HG03196 (cell line): Measurements from ENCODE around the gene ZFP36L2.
A peak's percentile ranks its signal among the peaks of the same experiment; 100 is the strongest.

Experiments used
- ATAC-seq: cut with Tn5 transposase; IDR thresholded peaks from one replicate; pipeline ENCODE4 v1.9.1; 2021; ENCODE audit not compliant: unreplicated experiment

Gene ZFP36L2, protein sequence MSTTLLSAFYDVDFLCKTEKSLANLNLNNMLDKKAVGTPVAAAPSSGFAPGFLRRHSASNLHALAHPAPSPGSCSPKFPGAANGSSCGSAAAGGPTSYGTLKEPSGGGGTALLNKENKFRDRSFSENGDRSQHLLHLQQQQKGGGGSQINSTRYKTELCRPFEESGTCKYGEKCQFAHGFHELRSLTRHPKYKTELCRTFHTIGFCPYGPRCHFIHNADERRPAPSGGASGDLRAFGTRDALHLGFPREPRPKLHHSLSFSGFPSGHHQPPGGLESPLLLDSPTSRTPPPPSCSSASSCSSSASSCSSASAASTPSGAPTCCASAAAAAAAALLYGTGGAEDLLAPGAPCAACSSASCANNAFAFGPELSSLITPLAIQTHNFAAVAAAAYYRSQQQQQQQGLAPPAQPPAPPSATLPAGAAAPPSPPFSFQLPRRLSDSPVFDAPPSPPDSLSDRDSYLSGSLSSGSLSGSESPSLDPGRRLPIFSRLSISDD

GRCh38 chr2:43226558-43226954, at the start of gene ZFP36L2:
TSS of gene ZFP36L2 (minus strand) at chr2:43226606. CDS start at chr2:43226315, 291 bp downstream.
- peak; percentile 45 for ATAC-seq

- ATAC-seq, result no peak
Observed at GRCh38 chr2:43274721-43275120, 48.3 kb upstream of the ZFP36L2 start.

GRCh38 chr2:43274055-43274454, 47.6 kb upstream of the ZFP36L2 start:
- no peak for ATAC-seq

DNA sequence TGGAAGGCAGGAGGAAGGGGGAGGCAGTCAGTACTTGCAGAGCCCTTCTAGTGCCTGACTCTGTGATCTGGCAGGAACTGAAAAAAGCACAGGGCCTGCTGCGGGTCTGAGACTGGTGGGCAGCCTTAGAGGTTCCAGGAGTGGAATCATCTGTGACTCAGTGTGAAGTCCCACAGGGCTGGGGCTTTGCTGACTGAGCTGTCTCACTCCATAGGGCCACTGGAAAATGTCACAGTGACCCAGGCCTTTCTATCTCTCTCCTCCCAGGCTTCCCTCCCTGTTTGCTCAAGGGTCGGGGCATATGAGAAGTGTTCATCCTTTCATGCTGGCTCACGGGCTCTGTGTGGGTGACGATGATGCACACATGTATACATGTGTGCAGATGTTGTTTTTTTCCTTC, 47.1 kb upstream of the ZFP36L2 start:
- no peak for ATAC-seq

DNA sequence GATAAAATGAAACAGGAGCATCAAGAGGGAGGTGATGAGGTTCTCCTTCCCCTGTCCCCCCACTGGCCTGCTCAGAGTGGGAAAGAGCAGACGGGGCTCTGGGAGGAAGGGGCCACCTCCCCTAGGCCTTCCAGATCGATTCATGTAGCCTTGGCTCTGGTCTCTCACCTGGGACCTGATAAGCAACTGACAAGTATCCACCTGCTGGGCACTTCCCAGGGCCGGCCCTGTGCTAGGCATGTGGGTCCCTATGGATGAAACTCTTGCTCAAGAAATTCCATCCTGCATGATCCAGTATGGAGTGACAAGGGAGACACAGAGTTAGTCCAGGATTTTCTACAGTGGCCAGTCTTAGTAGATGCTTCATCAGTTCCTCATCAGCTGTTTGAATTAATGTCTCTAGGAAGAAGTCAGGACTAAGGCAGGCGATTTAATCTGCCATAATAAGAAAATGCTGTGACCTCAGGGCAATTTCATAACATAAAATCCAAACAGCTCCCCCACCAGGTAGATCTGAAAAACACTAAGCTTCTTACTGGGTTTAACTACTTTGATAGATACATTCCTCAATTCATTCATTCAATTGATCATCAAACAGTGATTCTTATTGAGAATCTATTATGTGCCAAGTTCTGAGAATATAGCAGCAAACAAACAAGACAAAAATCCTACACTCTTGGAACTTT, 44.7 kb upstream of the ZFP36L2 start:
- ATAC-seq, result no peak

DNA sequence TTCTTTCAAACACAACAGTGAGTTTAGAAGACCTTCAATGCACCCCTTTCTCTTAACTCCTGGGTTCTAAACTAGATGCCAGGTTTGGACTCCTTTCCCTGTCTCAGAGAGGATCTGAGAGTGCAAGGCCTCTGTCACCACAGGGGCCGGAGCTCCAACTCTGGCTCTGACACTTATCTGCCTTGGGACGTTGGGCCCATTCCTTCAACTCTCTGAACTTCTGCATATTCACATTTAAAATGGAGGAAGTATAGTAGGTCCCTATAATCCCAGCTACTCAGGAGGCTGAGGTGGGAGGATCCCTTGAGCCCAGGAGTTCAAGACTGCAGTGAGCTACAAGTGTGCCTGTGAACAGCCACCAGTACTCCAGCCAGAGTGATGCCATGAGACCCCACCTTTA, 44.1 kb upstream of the ZFP36L2 start:
- no peak for ATAC-seq

GRCh38 chr2:43269706-43270105, 43.3 kb upstream of the ZFP36L2 start:
- no peak for ATAC-seq

- ATAC-seq, result no peak
Observed at GRCh38 chr2:43269074-43269572, 42.7 kb upstream of the ZFP36L2 start.

DNA sequence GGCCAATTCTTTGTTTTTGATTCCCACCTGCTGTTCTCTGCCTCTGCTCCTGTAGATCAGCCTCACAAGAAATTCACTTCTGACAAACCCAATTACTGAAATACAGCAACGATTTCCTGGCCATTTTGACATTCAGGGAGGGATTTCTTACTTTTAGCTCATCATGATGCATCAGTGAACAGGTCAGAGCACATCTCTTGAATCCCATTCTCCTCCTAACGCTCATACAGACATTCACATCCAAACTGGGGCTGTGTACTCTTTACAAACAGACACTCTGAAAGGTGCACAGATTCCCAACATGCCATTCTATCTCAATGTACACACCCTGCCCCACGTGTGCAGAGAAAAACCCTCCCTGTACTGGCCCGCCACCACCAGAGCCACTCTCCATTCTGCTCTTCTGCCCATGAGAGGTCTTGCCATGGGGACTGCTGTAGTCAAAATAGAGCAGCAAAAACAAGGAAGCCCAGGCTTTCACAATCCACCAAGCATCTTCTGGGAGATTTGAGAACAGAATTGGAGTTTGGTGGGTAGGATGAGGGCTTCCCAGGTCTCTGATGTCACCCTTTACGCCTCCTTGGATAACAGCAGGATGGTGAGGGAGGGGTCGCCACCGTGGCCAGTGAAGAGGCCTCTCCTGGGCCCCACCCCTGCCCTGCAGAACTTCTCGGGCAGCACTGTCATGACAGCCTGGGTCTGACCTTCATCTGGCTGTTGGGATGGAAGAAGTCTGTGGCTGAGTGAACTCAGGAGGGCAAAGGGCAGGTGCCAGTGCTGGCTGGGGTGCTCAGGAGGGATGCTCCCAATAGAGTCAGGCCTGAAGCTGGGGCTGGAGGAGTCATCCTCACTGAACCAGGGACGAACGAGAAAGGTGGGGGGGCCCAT, 41.9 kb upstream of the ZFP36L2 start:
- no peak for ATAC-seq

- ATAC-seq, result no peak
Observed at GRCh38 chr2:43267381-43267780, 41.0 kb upstream of the ZFP36L2 start.

DNA sequence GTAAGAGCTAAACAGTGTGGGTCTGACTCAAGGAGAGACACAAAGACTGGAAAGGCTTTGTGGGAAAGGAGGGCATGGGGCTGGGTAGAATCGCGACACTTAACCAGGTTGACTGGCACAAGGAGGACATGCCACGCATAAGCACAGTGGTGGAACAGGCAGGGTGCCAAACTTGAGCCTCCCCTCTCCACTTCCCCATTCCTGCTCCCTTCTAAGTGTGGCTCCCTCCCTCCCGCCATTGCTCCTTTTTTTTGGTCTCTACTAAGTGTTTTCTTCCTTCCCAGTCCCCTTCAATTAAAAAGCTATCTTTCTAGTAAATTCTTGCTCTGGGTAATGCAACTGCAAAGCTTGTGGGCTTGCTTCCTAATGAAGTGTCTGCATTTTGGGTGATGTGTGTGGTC, 40.3 kb upstream of the ZFP36L2 start:
- ATAC-seq, result no peak

DNA sequence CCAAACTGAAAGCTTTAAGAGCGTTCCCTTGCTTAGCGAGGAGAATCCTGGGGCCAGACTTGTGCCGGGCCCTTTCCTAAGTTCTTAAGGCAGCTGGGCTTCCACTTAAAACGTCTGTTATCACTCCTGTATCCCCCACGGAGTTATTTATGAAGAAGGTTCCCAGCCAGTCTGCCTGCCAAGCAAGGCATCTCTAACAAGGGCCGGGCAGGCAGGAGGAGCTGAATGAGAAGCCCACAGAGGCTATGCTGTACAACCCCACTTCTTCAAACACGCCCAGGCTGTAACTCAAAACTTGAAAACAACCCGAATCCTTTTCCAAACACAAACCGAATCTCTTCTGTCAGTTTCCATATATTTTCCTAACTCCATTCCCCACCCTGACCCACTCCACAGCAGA, 39.0 kb upstream of the ZFP36L2 start:
- no peak for ATAC-seq

GRCh38 chr2:43265001-43265400, 38.6 kb upstream of the ZFP36L2 start:
- no peak for ATAC-seq

DNA sequence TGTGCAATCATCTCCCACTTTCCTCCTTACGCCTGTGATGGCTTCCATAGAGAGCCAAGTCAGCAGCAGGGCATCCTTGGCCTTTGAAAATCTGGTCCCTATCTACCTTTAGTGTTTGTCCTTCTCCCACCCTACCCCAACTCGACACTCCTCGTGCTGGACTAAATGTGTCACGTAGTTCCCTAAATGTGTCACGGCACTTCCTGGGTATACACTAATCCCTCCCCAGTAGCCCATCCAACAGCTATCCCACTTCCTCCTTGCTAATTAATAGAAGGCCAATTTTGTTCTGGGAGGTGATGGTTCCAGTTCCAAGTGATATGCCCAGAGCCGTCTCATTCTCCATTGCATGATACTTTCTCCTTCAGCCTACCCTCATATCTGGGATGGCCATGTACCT, 36.5 kb upstream of the ZFP36L2 start:
- no peak for ATAC-seq

GRCh38 chr2:43262239-43262638, 35.8 kb upstream of the ZFP36L2 start:
- ATAC-seq, result no peak

- ATAC-seq, result no peak
Observed at GRCh38 chr2:43259512-43259911, 33.1 kb upstream of the ZFP36L2 start.

DNA sequence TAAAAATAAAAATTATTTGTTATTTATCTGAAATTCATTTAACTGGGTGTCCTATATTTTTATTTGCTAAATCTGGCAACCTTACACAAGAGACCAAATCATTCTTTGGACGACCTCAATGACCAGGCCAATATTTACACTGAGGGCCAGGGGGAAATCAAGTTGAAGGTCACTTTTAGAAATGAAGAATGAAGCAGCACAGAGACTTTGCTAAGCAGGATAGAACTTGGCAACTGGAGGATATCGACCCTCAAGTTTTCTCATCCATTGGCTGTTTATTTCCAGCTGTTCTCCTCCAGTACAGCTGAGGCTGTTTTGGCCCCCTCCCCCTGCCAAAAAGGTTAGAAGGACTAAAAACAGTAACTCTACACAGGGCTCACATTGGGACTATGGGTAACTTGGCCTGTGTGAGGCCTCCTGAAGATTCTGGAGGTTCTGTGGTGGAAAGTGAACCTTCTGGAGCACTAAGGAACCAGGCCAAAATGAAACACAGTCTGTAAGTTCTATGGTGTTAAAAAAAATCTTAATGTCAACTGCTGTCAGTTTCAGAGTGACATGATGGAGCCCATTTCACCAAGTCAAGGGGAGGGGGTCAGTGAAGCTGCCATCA, 32.2 kb upstream of the ZFP36L2 start:
- no peak for ATAC-seq

DNA sequence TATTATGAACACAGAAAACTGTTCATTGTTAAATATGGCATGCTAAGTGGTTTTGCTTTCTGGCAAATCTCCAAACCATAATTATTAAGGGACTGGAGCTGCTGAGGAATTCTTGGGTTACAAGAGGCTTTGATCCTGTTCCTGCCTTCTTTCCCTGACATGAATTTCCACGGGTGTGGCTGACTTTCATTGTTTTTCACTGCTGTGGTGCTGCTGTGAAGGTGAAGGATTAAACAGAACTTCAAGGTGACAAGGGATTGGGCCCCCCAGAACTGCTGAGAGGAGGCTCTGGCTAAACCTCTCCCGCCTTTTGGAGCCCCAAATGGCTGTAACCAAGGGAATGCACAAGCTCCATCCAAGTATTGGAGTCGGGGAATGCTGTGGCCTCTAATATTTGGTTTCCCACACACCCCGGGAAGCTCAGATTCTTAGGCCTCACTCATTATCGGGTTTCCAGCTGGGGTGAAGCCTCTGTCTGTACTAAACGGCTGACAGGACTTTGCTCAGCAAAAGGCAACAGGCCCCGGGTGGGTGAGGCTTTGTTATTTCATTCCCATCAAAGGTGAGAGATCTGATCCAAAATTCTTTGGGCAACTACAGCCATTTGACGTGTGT, 29.0 kb upstream of the ZFP36L2 start:
- ATAC-seq, result no peak

DNA sequence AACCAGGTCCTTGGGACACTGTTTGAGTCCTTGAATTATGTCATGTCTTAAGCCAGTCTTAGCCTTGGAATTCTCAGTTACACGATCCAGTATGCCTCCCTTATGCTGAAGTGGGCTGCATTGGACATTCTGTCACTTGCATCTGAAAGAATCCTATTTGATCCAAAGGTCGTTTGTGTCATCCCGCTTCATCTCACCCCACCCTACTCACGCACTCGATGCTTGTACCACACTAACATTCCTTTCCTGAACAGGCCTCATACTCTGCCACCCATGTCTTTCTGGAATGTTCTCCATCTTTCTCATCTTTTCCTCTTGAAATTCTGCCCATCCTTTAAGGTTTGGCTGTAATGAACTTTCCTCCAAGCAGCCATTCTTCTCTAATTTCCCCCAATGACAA, 27.9 kb upstream of the ZFP36L2 start:
- ATAC-seq, result no peak

DNA sequence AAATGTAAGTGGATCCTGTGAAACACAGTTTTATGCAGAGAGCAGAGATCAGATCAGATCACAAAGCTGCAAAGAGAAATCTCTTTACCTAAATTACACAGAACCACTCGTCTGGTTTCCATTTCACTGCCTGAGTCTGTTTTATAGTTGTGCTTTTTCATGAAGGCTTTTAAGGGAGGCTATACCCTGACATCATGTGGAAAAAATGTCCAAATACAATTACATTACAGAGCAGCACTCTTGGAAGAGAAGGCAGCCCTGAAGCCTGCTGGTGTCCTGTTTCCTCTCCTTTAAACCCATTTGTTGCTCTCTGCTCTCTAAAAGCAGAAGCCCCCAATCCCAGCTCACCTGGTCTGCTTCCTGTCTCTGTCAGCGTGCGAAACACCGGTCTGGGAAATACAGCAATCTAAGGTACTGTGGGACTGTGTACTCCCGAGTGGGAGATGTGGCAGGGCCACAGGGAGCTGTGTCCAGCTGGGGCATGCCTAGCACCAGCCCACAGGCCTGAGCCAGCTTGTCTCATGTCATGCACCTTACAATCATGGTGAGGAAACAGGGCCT, 24.8 kb upstream of the ZFP36L2 start:
- no peak for ATAC-seq
